Stimulated activated CD8-positive, alpha-beta memory T cell treated with anti-CD3 and anti-CD28 coated beads, Interleukin-15, amount 100 ng/mL, for 48 hours (primary cell): ENCODE results near the gene C11orf42.
"Not testable (repeated sequence)": the region's sequence is repeated elsewhere in the genome, so short reads cannot be mapped to it uniquely, and the experiment has no call there.

Source experiments
- DNase-seq, 2 donors: peaks; one replicate each; pipeline ENCODE4 v3.0.0-alpha.2; 2020; ENCODE audit warnings: low read depth in 2 of 2

The C11orf42 gene

GRCh38 chr11:6223854-6224253 lies 18.5 kb downstream of the C11orf42 start:
- no peak for DNase-seq

GRCh38 chr11:6224421-6224820 lies 19.1 kb downstream of the C11orf42 start:
- no peak for DNase-seq

GRCh38 chr11:6225024-6225423 lies 19.7 kb downstream of the C11orf42 start:
- no peak for DNase-seq

GRCh38 chr11:6225896-6226295 lies 20.5 kb downstream of the C11orf42 start:
- DNase-seq: no peak

GRCh38 chr11:6228520-6228919 lies 23.2 kb downstream of the C11orf42 start:
- no peak for DNase-seq

- DNase-seq: no peak
Measured at GRCh38 chr11:6229911-6230310, 24.6 kb downstream of the C11orf42 start.

- DNase-seq: no peak
Measured at GRCh38 chr11:6232899-6233298, 27.5 kb downstream of the C11orf42 start.

- no peak for DNase-seq
Measured at GRCh38 chr11:6233984-6234386, 28.6 kb downstream of the C11orf42 start.

GRCh38 chr11:6234387-6235107 lies 29.2 kb downstream of the C11orf42 start, which contains the start of gene FHIP1B:
TSS of gene FHIP1B (minus strand) at chr11:6234636. CDS start at chr11:6224516, 10,120 bp downstream.
- DNase-seq: peak; percentile 100

- no peak for DNase-seq
Measured at GRCh38 chr11:6237266-6237665, 31.9 kb downstream of the C11orf42 start.

- DNase-seq: no peak
Measured at GRCh38 chr11:6237761-6238302, 32.5 kb downstream of the C11orf42 start.

GRCh38 chr11:6238902-6239301 lies 33.5 kb downstream of the C11orf42 start, which contains the start of gene CNGA4:
TSS of gene CNGA4 (plus strand) at chr11:6239089. CDS start at chr11:6239207, 118 bp downstream.
- no peak for DNase-seq

- no peak for DNase-seq
Measured at GRCh38 chr11:6240139-6240538, 34.8 kb downstream of the C11orf42 start.

- DNase-seq: no peak
Measured at GRCh38 chr11:6240781-6241180, 35.4 kb downstream of the C11orf42 start.

GRCh38 chr11:6241316-6241715 lies 36.0 kb downstream of the C11orf42 start:
- DNase-seq: no peak

GRCh38 chr11:6245536-6245935 lies 40.2 kb downstream of the C11orf42 start:
- DNase-seq: no peak

- DNase-seq: no peak
Measured at GRCh38 chr11:6248248-6248647, 42.9 kb downstream of the C11orf42 start.

GRCh38 chr11:6248897-6249296 lies 43.5 kb downstream of the C11orf42 start:
- DNase-seq: not testable (repeated sequence)

GRCh38 chr11:6249770-6250555 lies 44.6 kb downstream of the C11orf42 start:
- DNase-seq: no peak

GRCh38 chr11:6251120-6251733 lies 45.9 kb downstream of the C11orf42 start:
- peak in 1 of 2 donors; percentile 12 for DNase-seq

GRCh38 chr11:6251990-6252473 lies 46.7 kb downstream of the C11orf42 start:
- no peak for DNase-seq

GRCh38 chr11:6253197-6253596 lies 47.8 kb downstream of the C11orf42 start:
- DNase-seq: no peak
